ENCODE data around the gene WFIKKN1. TPM values are rescaled to one million over a fixed set of nuclear protein-coding genes. Genes with fewer than 3 reads are reported as not detected.

WFIKKN1 gene
- total and polyA plus RNA-seq, 2 donors = 0.33 to 2.1 TPM

DNA sequence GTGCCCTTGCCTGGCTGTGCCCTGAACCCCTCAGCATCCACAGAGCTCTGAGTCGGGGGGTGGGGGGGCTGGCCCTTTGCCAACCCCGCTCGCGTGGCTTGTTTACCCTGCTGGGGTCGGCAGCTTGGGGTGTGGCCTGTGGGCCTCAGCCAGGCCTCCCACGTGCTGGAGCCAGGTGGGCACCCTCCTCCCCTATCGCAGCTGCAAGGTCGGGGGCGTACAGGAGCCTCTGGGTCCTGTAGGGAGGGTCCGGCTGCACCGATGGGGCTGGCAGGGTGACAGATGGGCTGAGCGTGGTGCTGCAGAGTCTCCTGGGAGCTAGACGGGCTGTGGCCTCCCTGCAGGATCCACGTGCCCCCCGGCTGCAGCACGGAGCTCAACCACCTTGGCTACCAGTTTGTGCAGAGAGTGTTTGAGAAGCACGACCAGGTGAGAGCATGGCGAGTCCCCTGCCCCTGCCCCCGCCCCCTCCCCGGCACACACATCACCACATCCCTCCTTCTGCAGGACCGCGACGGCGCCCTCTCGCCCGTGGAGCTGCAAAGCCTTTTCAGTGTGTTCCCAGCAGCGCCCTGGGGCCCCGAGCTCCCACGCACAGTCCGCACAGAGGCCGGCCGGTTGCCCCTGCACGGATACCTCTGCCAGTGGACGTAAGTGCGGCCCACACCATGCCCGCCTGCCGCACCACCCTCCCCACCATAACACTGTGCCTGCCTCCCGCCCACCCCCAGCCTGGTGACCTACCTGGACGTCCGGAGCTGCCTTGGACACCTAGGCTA, 40.8 kb downstream of the WFIKKN1 start:
- H3K4me1 ChIP-seq (ENCODE audit: control insufficient read depth in 2 of 2, insufficient read depth in 2 of 2, low read length in 2 of 2) = peaks cover 11 to 17% of the 10 kb centered on the region in 2 donors
- H3K4me3 ChIP-seq (ENCODE audit: low read length in 2 of 2) = no peak overlapping the region
- no peak overlapping the region for H3K27ac ChIP-seq (ENCODE audit: low read depth in 1 of 2, low read length in 1 of 2)
- WGBS = 97% methylated on average over 40 of the region's 40 CpGs
- peaks cover 21 to 26% of the 10 kb centered on the region in 2 donors for H3K27me3 ChIP-seq (ENCODE audit: control insufficient read depth in 2 of 2, insufficient read depth in 1 of 2, low read length in 1 of 2)
- peaks cover 48 to 53% of the 10 kb centered on the region in 2 donors for H3K36me3 ChIP-seq (ENCODE audit: control insufficient read depth in 2 of 2, insufficient read depth in 2 of 2, low read length in 1 of 2)
- H3K9me3 ChIP-seq (ENCODE audit: control insufficient read depth in 2 of 2, insufficient read depth in 1 of 2, low read length in 1 of 2) = no peaks in the 10 kb centered on the region
- DNase-seq (ENCODE audit: low read depth in 6 of 9, low spot score in 9 of 9) = no peak

DNA sequence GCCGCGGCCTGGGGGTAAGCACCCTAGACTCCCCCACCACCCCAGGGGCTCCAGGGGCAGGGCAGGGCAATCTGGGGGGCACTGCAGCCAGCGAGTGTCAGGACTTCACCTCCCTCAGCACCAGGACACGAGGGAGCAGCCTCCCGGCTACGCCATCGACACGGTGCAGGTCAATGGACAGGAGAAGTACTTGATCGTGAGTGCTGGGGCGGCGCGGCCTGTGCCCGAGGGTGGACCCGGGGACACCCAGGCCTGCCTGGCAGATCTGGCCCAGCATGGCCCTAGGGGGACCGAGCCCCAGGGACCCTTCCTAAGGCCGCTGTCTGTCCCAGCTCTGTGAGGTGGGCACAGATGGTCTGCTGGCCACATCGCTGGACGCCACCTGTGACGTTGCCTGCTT, 41.6 kb downstream of the WFIKKN1 start:
- H3K4me1 ChIP-seq (ENCODE audit: control insufficient read depth in 2 of 2, insufficient read depth in 2 of 2, low read length in 2 of 2) = peaks cover 10 to 22% of the 10 kb centered on the region in 2 donors

DNA sequence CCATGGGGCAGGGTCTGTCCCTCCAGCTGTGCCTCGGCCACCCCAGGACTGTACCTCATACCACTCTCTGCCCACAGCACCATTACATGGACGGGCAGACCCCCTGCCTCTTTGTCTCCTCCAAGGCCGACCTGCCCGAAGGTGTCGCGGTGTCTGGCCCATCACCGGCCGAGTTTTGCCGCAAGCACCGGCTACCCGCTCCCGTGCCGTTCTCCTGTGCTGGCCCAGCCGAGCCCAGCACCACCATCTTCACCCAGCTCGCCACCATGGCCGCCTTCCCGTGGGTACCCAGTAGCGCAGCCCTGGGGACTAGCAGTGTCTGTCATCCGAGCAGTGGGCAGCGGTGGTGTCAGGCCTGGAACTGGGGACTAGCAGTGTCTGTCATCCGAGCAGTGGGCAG, 42.1 kb downstream of the WFIKKN1 start:
- peaks cover 30 to 39% of the 10 kb centered on the region in 2 donors for H3K27me3 ChIP-seq (ENCODE audit: control insufficient read depth in 2 of 2, insufficient read depth in 1 of 2, low read length in 1 of 2)
- H3K36me3 ChIP-seq (ENCODE audit: control insufficient read depth in 2 of 2, insufficient read depth in 2 of 2, low read length in 1 of 2) = peaks cover 48 to 53% of the 10 kb centered on the region in 2 donors
- DNase-seq (ENCODE audit: low read depth in 6 of 9, low spot score in 9 of 9) = no peak
- H3K9me3 ChIP-seq (ENCODE audit: control insufficient read depth in 2 of 2, insufficient read depth in 1 of 2, low read length in 1 of 2) = no peaks in the 10 kb centered on the region
- peaks cover 7 to 20% of the 10 kb centered on the region in 2 donors for H3K4me1 ChIP-seq (ENCODE audit: control insufficient read depth in 2 of 2, insufficient read depth in 2 of 2, low read length in 2 of 2)
- no peak overlapping the region for H3K27ac ChIP-seq (ENCODE audit: low read depth in 1 of 2, low read length in 1 of 2)
- 96% methylated on average over 21 of the region's 21 CpGs for WGBS
- no peak overlapping the region for H3K4me3 ChIP-seq (ENCODE audit: low read length in 2 of 2)

More for the DNA sequence above, 41.6 kb downstream of the WFIKKN1 start:
- Histone ChIP-seq H3K9me3 (ENCODE audit: control insufficient read depth in 2 of 2, insufficient read depth in 1 of 2, low read length in 1 of 2) (no peaks in the 10 kb centered on the region), H3K27me3 (ENCODE audit: control insufficient read depth in 2 of 2, insufficient read depth in 1 of 2, low read length in 1 of 2) (peaks cover 30 to 34% of the 10 kb centered on the region in 2 donors), H3K27ac (ENCODE audit: low read depth in 1 of 2, low read length in 1 of 2) (no peak overlapping the region), H3K4me3 (ENCODE audit: low read length in 2 of 2) (no peak overlapping the region), H3K36me3 (ENCODE audit: control insufficient read depth in 2 of 2, insufficient read depth in 2 of 2, low read length in 1 of 2) (peaks cover 48 to 53% of the 10 kb centered on the region in 2 donors)
- no peak for DNase-seq (ENCODE audit: low read depth in 6 of 9, low spot score in 9 of 9)
- WGBS = 94% methylated on average over 19 of the region's 19 CpGs

DNA sequence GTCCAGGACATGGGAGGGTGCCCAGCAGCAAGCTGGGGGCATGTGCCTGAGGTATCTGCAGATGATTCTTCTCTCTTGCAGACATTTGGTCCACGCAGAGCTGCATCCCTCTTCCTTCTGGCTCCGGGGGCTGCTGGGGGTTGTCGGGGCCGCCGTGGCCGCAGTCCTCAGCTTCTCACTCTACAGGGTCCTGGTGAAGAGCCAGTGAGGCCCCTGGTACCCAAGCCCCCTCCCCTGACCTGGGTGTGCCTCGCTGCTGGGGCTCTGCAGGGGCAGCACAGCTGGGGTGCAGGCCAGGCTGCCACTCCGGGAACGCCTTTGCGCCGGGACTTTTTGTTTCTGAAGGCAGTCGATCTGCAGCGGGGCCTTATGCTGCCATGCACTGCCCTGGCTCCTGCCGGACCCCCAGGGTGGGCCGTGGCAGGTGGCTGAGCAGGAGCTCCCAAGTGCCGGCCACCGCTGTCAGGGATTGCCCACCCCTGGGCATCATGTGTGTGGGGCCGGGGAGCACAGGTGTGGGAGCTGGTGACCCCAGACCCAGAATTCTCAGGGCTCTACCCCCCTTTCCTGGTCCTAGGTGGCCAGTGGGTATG, 42.7 kb downstream of the WFIKKN1 start:
- Histone ChIP-seq H3K27ac (ENCODE audit: low read depth in 1 of 2, low read length in 1 of 2) (no peak overlapping the region), H3K36me3 (ENCODE audit: control insufficient read depth in 2 of 2, insufficient read depth in 2 of 2, low read length in 1 of 2) (peaks cover 48 to 53% of the 10 kb centered on the region in 2 donors), H3K4me1 (ENCODE audit: control insufficient read depth in 2 of 2, insufficient read depth in 2 of 2, low read length in 2 of 2) (peaks cover 7 to 25% of the 10 kb centered on the region in 2 donors)

DNA sequence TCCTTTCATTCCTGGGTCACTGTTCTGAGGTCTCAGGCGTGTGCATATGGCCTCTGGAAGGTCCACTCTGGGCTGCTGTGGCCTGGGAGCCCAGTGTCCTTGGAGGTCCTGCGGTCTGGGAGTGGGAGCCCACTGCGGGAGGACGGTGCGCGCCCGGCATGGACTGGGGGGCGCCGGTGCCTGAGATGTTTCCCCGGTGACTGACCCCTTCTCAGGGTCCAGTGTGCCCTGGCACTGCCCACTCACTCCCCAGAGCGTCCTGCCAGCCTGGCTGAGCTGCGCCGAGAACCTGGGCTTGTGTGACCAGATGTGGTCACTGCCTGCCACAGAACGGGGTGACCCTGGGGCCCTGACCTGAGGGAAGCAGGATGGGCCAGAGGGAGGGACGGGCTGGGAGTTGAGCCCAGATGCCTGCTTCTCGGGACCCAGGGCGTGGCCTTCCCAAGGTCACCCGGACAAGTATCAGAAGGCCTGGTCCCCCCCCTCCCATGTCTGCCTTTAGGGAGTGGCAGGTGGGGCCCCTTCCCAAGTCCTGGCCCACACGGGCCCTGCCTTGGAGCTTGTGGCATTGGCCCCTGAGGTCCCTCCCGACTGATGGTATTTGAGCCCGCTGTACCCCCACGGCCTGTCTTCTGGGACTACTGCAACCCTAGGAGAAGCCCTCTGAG, 43.6 kb downstream of the WFIKKN1 start:
- 96% methylated on average over 22 of the region's 22 CpGs for WGBS
- H3K36me3 ChIP-seq (ENCODE audit: control insufficient read depth in 2 of 2, insufficient read depth in 2 of 2, low read length in 1 of 2) = peaks cover 47 to 49% of the 10 kb centered on the region in 2 donors

More for the DNA sequence above, 42.7 kb downstream of the WFIKKN1 start:
- H3K4me3 ChIP-seq (ENCODE audit: low read length in 2 of 2) = no peak overlapping the region
- no peak for DNase-seq (ENCODE audit: low read depth in 6 of 9, low spot score in 9 of 9)
- 97% methylated on average over 18 of the region's 18 CpGs for WGBS
- H3K9me3 ChIP-seq (ENCODE audit: control insufficient read depth in 2 of 2, insufficient read depth in 1 of 2, low read length in 1 of 2) = no peaks in the 10 kb centered on the region
- H3K27me3 ChIP-seq (ENCODE audit: control insufficient read depth in 2 of 2, insufficient read depth in 1 of 2, low read length in 1 of 2) = peaks cover 32 to 45% of the 10 kb centered on the region in 2 donors

DNA sequence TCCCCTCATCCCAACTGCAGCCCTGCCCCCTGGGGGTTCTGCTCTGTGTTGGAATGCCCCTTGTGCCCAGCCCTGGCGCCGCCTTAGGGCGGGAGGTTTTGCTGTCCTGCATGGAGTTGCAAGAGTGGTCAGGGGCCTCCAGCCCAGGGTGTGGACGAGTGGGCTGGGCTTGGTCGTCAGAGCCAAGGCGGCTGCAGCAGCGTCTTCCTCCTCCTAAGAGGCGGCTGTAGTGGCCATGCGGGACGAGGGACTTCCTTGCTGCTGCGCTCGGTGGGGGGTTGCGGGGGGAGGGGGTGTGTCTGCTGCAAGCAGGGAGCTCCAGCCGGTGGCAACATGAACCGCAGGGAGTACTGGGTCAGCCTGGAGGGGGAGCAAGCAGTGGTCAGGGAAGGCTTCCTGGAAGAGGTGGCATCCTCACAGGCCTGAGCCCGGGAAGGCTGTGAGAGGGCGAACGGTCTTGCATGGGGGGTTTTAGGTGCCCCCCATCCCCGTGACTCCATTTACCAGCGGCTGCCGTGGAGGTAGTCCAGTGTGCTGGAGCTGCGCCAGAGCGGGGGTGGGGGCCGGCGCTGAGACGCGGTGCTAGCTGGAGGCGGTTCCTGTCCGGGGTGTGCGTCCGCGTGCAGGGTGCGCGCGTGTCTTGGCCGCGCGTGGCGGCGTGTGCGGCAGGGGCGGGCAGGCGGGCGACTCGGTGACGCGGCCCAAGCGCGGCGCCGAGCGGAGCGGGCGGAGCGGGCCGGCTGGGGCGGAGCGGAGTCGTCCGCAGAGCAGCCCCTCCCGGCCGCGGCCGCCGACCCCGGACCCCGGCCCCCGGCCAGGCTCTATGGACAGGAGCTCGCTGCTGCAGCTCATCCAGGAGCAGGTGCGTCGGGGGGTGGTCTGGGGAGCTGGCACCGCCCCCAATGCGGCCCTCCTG, 44.4 kb downstream of the WFIKKN1 start, which contains the start of gene RHBDL1:
RHBDL1 (plus strand) TSS at position 704 of the 916 bp plus-strand sequence; CDS start at position 824, 120 bp downstream.
- Histone ChIP-seq H3K27ac (ENCODE audit: low read depth in 1 of 2, low read length in 1 of 2) (no peak within 1 kb of the TSS), H3K4me3 (ENCODE audit: low read length in 2 of 2) (peak within 1 kb of the TSS in 1 of 2 donors; percentile 12), H3K27me3 (ENCODE audit: control insufficient read depth in 2 of 2, insufficient read depth in 1 of 2, low read length in 1 of 2) (peaks cover 32 to 54% of the 10 kb centered on the region in 2 donors), H3K9me3 (ENCODE audit: control insufficient read depth in 2 of 2, insufficient read depth in 1 of 2, low read length in 1 of 2) (no peaks in the 10 kb centered on the region), H3K4me1 (ENCODE audit: control insufficient read depth in 2 of 2, insufficient read depth in 2 of 2, low read length in 2 of 2) (peaks cover 5 to 33% of the 10 kb centered on the region in 2 donors), H3K36me3 (ENCODE audit: control insufficient read depth in 2 of 2, insufficient read depth in 2 of 2, low read length in 1 of 2) (peaks cover 38 to 42% of the 10 kb centered on the region in 2 donors)
- WGBS = 12% methylated on average over 73 of the region's 73 CpGs
- no peak for DNase-seq (ENCODE audit: low read depth in 6 of 9, low spot score in 9 of 9)

More for the DNA sequence above, 43.6 kb downstream of the WFIKKN1 start:
- no peaks in the 10 kb centered on the region for H3K9me3 ChIP-seq (ENCODE audit: control insufficient read depth in 2 of 2, insufficient read depth in 1 of 2, low read length in 1 of 2)
- no peak overlapping the region for H3K4me3 ChIP-seq (ENCODE audit: low read length in 2 of 2)
- no peak for DNase-seq (ENCODE audit: low read depth in 6 of 9, low spot score in 9 of 9)
- peaks cover 3 to 29% of the 10 kb centered on the region in 2 donors for H3K4me1 ChIP-seq (ENCODE audit: control insufficient read depth in 2 of 2, insufficient read depth in 2 of 2, low read length in 2 of 2)
- peaks cover 32 to 52% of the 10 kb centered on the region in 2 donors for H3K27me3 ChIP-seq (ENCODE audit: control insufficient read depth in 2 of 2, insufficient read depth in 1 of 2, low read length in 1 of 2)
- no peak overlapping the region for H3K27ac ChIP-seq (ENCODE audit: low read depth in 1 of 2, low read length in 1 of 2)

DNA sequence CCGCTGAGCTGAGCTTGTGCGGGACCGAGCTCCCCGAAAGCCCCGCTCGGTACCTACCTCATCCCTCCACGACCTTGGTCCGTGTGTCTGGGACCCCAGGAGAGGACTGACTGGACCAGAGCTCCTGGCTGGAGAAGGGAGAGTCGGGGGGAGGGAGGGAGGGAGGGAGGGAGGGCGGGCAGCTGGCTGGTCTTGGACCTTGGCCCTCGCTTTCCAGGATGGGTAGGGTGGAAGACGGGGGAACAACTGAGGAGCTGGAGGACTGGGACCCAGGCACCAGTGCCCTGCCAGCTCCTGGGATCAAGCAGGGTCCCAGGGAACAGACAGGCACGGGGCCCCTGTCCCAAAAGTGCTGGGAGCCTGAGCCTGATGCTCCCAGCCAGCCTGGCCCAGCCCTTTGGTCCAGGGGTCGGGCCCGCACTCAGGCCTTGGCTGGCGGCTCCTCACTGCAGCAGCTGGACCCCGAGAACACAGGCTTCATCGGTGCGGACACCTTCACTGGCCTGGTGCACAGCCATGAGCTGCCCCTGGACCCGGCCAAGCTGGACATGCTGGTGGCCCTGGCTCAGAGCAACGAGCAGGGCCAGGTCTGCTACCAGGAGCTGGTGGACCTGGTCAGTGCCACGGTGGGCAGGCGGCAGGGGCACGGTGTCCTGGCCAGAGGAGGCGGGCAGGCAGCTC, 45.2 kb downstream of the WFIKKN1 start:
- Histone ChIP-seq H3K27me3 (ENCODE audit: control insufficient read depth in 2 of 2, insufficient read depth in 1 of 2, low read length in 1 of 2) (peaks cover 32 to 54% of the 10 kb centered on the region in 2 donors), H3K36me3 (ENCODE audit: control insufficient read depth in 2 of 2, insufficient read depth in 2 of 2, low read length in 1 of 2) (peaks cover 30 to 34% of the 10 kb centered on the region in 2 donors), H3K9me3 (ENCODE audit: control insufficient read depth in 2 of 2, insufficient read depth in 1 of 2, low read length in 1 of 2) (no peaks in the 10 kb centered on the region), H3K27ac (ENCODE audit: low read depth in 1 of 2, low read length in 1 of 2) (no peak overlapping the region), H3K4me3 (ENCODE audit: low read length in 2 of 2) (no peak overlapping the region), H3K4me1 (ENCODE audit: control insufficient read depth in 2 of 2, insufficient read depth in 2 of 2, low read length in 2 of 2) (peaks cover 8 to 37% of the 10 kb centered on the region in 2 donors)
- 60% methylated on average over 25 of the region's 25 CpGs for whole genome bisulfite sequencing
- no peak for DNase-seq (ENCODE audit: low read depth in 6 of 9, low spot score in 9 of 9)

DNA sequence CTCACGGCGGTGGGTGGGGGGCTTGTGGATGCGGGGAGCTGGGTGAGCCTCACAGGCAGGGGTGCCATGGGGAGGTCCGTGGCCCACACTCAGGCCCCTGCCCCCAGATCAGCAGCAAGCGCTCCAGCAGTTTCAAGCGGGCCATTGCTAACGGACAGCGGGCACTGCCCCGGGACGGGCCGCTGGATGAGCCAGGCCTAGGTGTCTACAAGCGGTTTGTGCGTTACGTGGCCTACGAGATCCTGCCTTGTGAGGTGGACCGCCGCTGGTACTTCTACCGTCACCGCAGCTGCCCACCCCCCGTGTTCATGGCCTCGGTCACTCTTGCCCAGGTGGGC, 45.7 kb downstream of the WFIKKN1 start:
- Histone ChIP-seq H3K4me3 (ENCODE audit: low read length in 2 of 2) (no peak overlapping the region), H3K36me3 (ENCODE audit: control insufficient read depth in 2 of 2, insufficient read depth in 2 of 2, low read length in 1 of 2) (peaks cover 28 to 31% of the 10 kb centered on the region in 2 donors), H3K4me1 (ENCODE audit: control insufficient read depth in 2 of 2, insufficient read depth in 2 of 2, low read length in 2 of 2) (peaks cover 13 to 42% of the 10 kb centered on the region in 2 donors), H3K9me3 (ENCODE audit: control insufficient read depth in 2 of 2, insufficient read depth in 1 of 2, low read length in 1 of 2) (no peaks in the 10 kb centered on the region), H3K27me3 (ENCODE audit: control insufficient read depth in 2 of 2, insufficient read depth in 1 of 2, low read length in 1 of 2) (peaks cover 32 to 54% of the 10 kb centered on the region in 2 donors), H3K27ac (ENCODE audit: low read depth in 1 of 2, low read length in 1 of 2) (no peak overlapping the region)
- WGBS = 95% methylated on average over 21 of the region's 21 CpGs
- DNase-seq (ENCODE audit: low read depth in 6 of 9, low spot score in 9 of 9) = no peak
